Esophagus (tissue), 2 donors: Measurements from ENCODE around the gene DEDD. TPM values are rescaled to one million over a fixed set of nuclear protein-coding genes. Genes with fewer than 3 reads are reported as not detected.

Source experiments
- H3K27ac ChIP-seq, 2 donors: one replicate each; pipeline ENCODE4 v1.5.1; 2013; ENCODE audit warnings: low read depth in 2 of 2, mild to moderate bottlenecking in 2 of 2, inconsistent platforms in 1 of 2, low read length in 1 of 2, moderate library complexity in 1 of 2
- H3K27me3 ChIP-seq, 2 donors: one replicate each; pipeline ENCODE4 v1.6.1; 2013; ENCODE audit warnings: low read length in 2 of 2, control low read depth in 1 of 2, mild to moderate bottlenecking in 1 of 2; ENCODE audit not compliant: insufficient read depth in 2 of 2, control insufficient read depth in 1 of 2
- H3K36me3 ChIP-seq, 2 donors: one replicate each; pipeline ENCODE4 v1.6.1; 2013; ENCODE audit warnings: low read length in 1 of 2; ENCODE audit not compliant: control insufficient read depth in 2 of 2, insufficient read depth in 2 of 2
- H3K4me1 ChIP-seq, 2 donors: one replicate each; pipeline ENCODE4 v1.6.1; 2013; ENCODE audit warnings: low read length in 1 of 2; ENCODE audit not compliant: control insufficient read depth in 2 of 2, insufficient read depth in 2 of 2
- H3K4me3 ChIP-seq, 2 donors: one replicate each; pipeline ENCODE4 v1.5.1; 2013; ENCODE audit warnings: low read length in 2 of 2, mild to moderate bottlenecking in 2 of 2, low read depth in 1 of 2, moderate library complexity in 1 of 2
- H3K9me3 ChIP-seq, 2 donors: one replicate each; pipeline ENCODE4 v1.6.1; 2013; ENCODE audit warnings: mild to moderate bottlenecking in 2 of 2, low read depth in 1 of 2, low read length in 1 of 2, moderate library complexity in 1 of 2; ENCODE audit not compliant: control insufficient read depth in 2 of 2, insufficient read depth in 1 of 2
- WGBS, 2 donors: extraction: QIAGEN DNeasy Blood & Tissue Kit; methylation state at CpG; one replicate each; pipeline ENCODE4 v1.1.7; 2013; 5-methylcytosine and 5-hydroxymethylcytosine counted together
- polyA plus RNA-seq, 2 donors: library from polyadenylated mRNA; stranded (reverse); fragments of 200-250 nt; gene quantifications; one replicate each; pipeline ENCODE4 v1.2.3, GENCODE V29; 2013
- donor health status: healthy with polysubstance abuse.
- donor health status: Bipolar disorder and iron deficiency.

Gene DEDD
- polyA plus RNA-seq, 2 donors, result 15.5 to 24.4 TPM

- Histone ChIP-seq H3K4me3 (no peak overlapping the region), H3K4me1 (peaks cover 9 to 10% of the 10 kb centered on the region in 2 donors), H3K27me3 (no peaks in the 10 kb centered on the region), H3K36me3 (peaks cover 20 to 30% of the 10 kb centered on the region in 2 donors), H3K9me3 (no peaks in the 10 kb centered on the region), H3K27ac (no peak overlapping the region)
- WGBS, 2 donors, result 93 to 96% methylated on average over 11 of the region's 11 CpGs
Observed at GRCh38 chr1:161174911-161175310, 42.4 kb upstream of the DEDD start.

GRCh38 chr1:161173711-161174110, 41.2 kb upstream of the DEDD start:
- Histone ChIP-seq H3K36me3 (peaks cover 20 to 33% of the 10 kb centered on the region in 2 donors), H3K4me1 (peaks cover 9 to 10% of the 10 kb centered on the region in 2 donors), H3K9me3 (no peaks in the 10 kb centered on the region), H3K27ac (no peak overlapping the region), H3K27me3 (no peaks in the 10 kb centered on the region), H3K4me3 (no peak overlapping the region)
- 94 to 96% methylated on average over 11 of the region's 11 CpGs for WGBS, 2 donors

- 35 to 47% methylated on average over 4 of the region's 4 CpGs for WGBS, 2 donors
- Histone ChIP-seq H3K27ac (peak overlapping the region in 1 of 2 donors; percentile 34), H3K9me3 (no peaks in the 10 kb centered on the region), H3K4me3 (no peak overlapping the region), H3K36me3 (peaks cover 20 to 33% of the 10 kb centered on the region in 2 donors), H3K4me1 (peaks cover 9 to 10% of the 10 kb centered on the region in 2 donors), H3K27me3 (no peaks in the 10 kb centered on the region)
Observed at GRCh38 chr1:161172776-161173376, 40.4 kb upstream of the DEDD start.

GRCh38 chr1:161172349-161172748, 39.9 kb upstream of the DEDD start:
- WGBS, 2 donors, result 51 to 57% methylated on average over 1 of the region's 1 CpG

GRCh38 chr1:161171696-161172095, 39.2 kb upstream of the DEDD start:
- peaks cover 20 to 33% of the 10 kb centered on the region in 2 donors for H3K36me3 ChIP-seq
- no peaks in the 10 kb centered on the region for H3K9me3 ChIP-seq
- H3K27ac ChIP-seq, result no peak overlapping the region
- H3K4me3 ChIP-seq, result no peak overlapping the region
- H3K4me1 ChIP-seq, result peaks cover 8 to 15% of the 10 kb centered on the region in 2 donors
- WGBS, 2 donors, result 82% methylated on average over 12 of the region's 12 CpGs
- H3K27me3 ChIP-seq, result no peaks in the 10 kb centered on the region

More at GRCh38 chr1:161172349-161172748, 39.9 kb upstream of the DEDD start:
- Histone ChIP-seq H3K27me3 (no peaks in the 10 kb centered on the region), H3K36me3 (peaks cover 20 to 33% of the 10 kb centered on the region in 2 donors), H3K4me3 (no peak overlapping the region), H3K4me1 (peaks cover 9 to 10% of the 10 kb centered on the region in 2 donors), H3K27ac (peak overlapping the region in 1 of 2 donors; percentile 34), H3K9me3 (no peaks in the 10 kb centered on the region)

GRCh38 chr1:161171191-161171590, 38.7 kb upstream of the DEDD start:
- H3K27ac ChIP-seq, result no peak overlapping the region
- H3K9me3 ChIP-seq, result no peaks in the 10 kb centered on the region
- 63 to 67% methylated on average over 5 of the region's 5 CpGs for WGBS, 2 donors
- peaks cover 20 to 33% of the 10 kb centered on the region in 2 donors for H3K36me3 ChIP-seq
- H3K27me3 ChIP-seq, result no peaks in the 10 kb centered on the region
- H3K4me3 ChIP-seq, result no peak overlapping the region
- peaks cover 6 to 12% of the 10 kb centered on the region in 2 donors for H3K4me1 ChIP-seq

GRCh38 chr1:161168906-161169305, 36.4 kb upstream of the DEDD start:
- no peak overlapping the region for H3K4me3 ChIP-seq
- 92 to 93% methylated on average over 9 of the region's 9 CpGs for WGBS, 2 donors
- no peak overlapping the region for H3K27ac ChIP-seq
- H3K4me1 ChIP-seq, result peaks cover 4 to 16% of the 10 kb centered on the region in 2 donors
- peaks cover 15 to 28% of the 10 kb centered on the region in 2 donors for H3K36me3 ChIP-seq
- H3K9me3 ChIP-seq, result no peaks in the 10 kb centered on the region
- H3K27me3 ChIP-seq, result no peaks in the 10 kb centered on the region

- Histone ChIP-seq H3K4me1 (peaks cover 0 to 13% of the 10 kb centered on the region in 2 donors), H3K4me3 (peak overlapping the region; percentile 63 to 67), H3K36me3 (peaks cover 10 to 22% of the 10 kb centered on the region in 2 donors), H3K9me3 (no peaks in the 10 kb centered on the region), H3K27me3 (no peaks in the 10 kb centered on the region), H3K27ac (peak overlapping the region; percentile 92 to 97)
- WGBS, 2 donors, result 6% methylated on average over 33 of the region's 33 CpGs
Observed at GRCh38 chr1:161166669-161167548, 34.4 kb upstream of the DEDD start.

GRCh38 chr1:161165742-161166668, 33.5 kb upstream of the DEDD start, which contains the start of gene PPOX:
Gene PPOX (plus strand): TSS chr1:161166426. CDS start chr1:161166848, 422 bp downstream.
- H3K27ac ChIP-seq, result peak within 1 kb of the TSS; percentile 92 to 97
- H3K4me3 ChIP-seq, result peak within 1 kb of the TSS; percentile 63 to 67
- peaks cover 2 to 20% of the 10 kb centered on the region in 2 donors for H3K36me3 ChIP-seq
- 0% methylated on average over 54 of the region's 54 CpGs for WGBS, 2 donors
- peaks cover under 1 to 15% of the 10 kb centered on the region in 2 donors for H3K4me1 ChIP-seq
- no peaks in the 10 kb centered on the region for H3K9me3 ChIP-seq
- H3K27me3 ChIP-seq, result no peaks in the 10 kb centered on the region
